ENCODE data around the gene PUS10. TPM values are rescaled to one million over a fixed set of nuclear protein-coding genes. Genes with fewer than 3 reads are reported as not detected.
A peak's percentile ranks its signal among the peaks of the same experiment; 100 is the strongest.

PUS10 gene
- total and polyA plus RNA-seq, 2 donors, result 6.2 to 10.4 TPM

GRCh38 chr2:60966507-60967405 lies 51.3 kb downstream of the PUS10 start:
- Histone ChIP-seq H3K4me1 (ENCODE audit: control insufficient read depth in 2 of 2, insufficient read depth in 2 of 2, low read length in 2 of 2) (no peaks in the 10 kb centered on the region), H3K27ac (ENCODE audit: low read depth in 1 of 2, low read length in 1 of 2) (no peak overlapping the region), H3K4me3 (ENCODE audit: low read length in 2 of 2) (no peak overlapping the region), H3K27me3 (ENCODE audit: control insufficient read depth in 2 of 2, insufficient read depth in 1 of 2, low read length in 1 of 2) (no peaks in the 10 kb centered on the region), H3K36me3 (ENCODE audit: control insufficient read depth in 2 of 2, insufficient read depth in 2 of 2, low read length in 1 of 2) (peaks cover 0 to 2% of the 10 kb centered on the region in 2 donors), H3K9me3 (ENCODE audit: control insufficient read depth in 2 of 2, insufficient read depth in 1 of 2, low read length in 1 of 2) (no peaks in the 10 kb centered on the region)
- 6% methylated on average over 1 of the region's 1 CpG for WGBS
- DNase-seq (ENCODE audit: low read depth in 6 of 9, low spot score in 9 of 9), result peak in 1 of 9 donors; percentile 23

- Histone ChIP-seq H3K9me3 (ENCODE audit: control insufficient read depth in 2 of 2, insufficient read depth in 1 of 2, low read length in 1 of 2) (no peaks in the 10 kb centered on the region), H3K4me1 (ENCODE audit: control insufficient read depth in 2 of 2, insufficient read depth in 2 of 2, low read length in 2 of 2) (no peaks in the 10 kb centered on the region), H3K27ac (ENCODE audit: low read depth in 1 of 2, low read length in 1 of 2) (peak overlapping the region in 1 of 2 donors; percentile 20)
These were observed 52.6 kb downstream of the PUS10 start for GRCh38 chr2:60965499-60965785.

GRCh38 chr2:60964651-60965498 lies 53.2 kb downstream of the PUS10 start:
- Histone ChIP-seq H3K9me3 (ENCODE audit: control insufficient read depth in 2 of 2, insufficient read depth in 1 of 2, low read length in 1 of 2) (no peaks in the 10 kb centered on the region), H3K36me3 (ENCODE audit: control insufficient read depth in 2 of 2, insufficient read depth in 2 of 2, low read length in 1 of 2) (peaks cover 0 to 2% of the 10 kb centered on the region in 2 donors), H3K4me1 (ENCODE audit: control insufficient read depth in 2 of 2, insufficient read depth in 2 of 2, low read length in 2 of 2) (no peaks in the 10 kb centered on the region), H3K4me3 (ENCODE audit: low read length in 2 of 2) (no peak overlapping the region), H3K27me3 (ENCODE audit: control insufficient read depth in 2 of 2, insufficient read depth in 1 of 2, low read length in 1 of 2) (no peaks in the 10 kb centered on the region), H3K27ac (ENCODE audit: low read depth in 1 of 2, low read length in 1 of 2) (peak overlapping the region in 1 of 2 donors; percentile 20)
- 84% methylated on average over 7 of the region's 7 CpGs for WGBS
- peak; percentile 9 to 77 (median 45) for DNase-seq (ENCODE audit: low read depth in 6 of 9, low spot score in 9 of 9)

More at GRCh38 chr2:60965499-60965785, 52.6 kb downstream of the PUS10 start:
- H3K4me3 ChIP-seq (ENCODE audit: low read length in 2 of 2), result no peak overlapping the region
- H3K36me3 ChIP-seq (ENCODE audit: control insufficient read depth in 2 of 2, insufficient read depth in 2 of 2, low read length in 1 of 2), result peaks cover 0 to 2% of the 10 kb centered on the region in 2 donors
- H3K27me3 ChIP-seq (ENCODE audit: control insufficient read depth in 2 of 2, insufficient read depth in 1 of 2, low read length in 1 of 2), result no peaks in the 10 kb centered on the region
- DNase-seq (ENCODE audit: low read depth in 6 of 9, low spot score in 9 of 9), result no peak

- Histone ChIP-seq H3K36me3 (ENCODE audit: control insufficient read depth in 2 of 2, insufficient read depth in 2 of 2, low read length in 1 of 2) (peaks cover 0 to 2% of the 10 kb centered on the region in 2 donors), H3K9me3 (ENCODE audit: control insufficient read depth in 2 of 2, insufficient read depth in 1 of 2, low read length in 1 of 2) (no peaks in the 10 kb centered on the region), H3K4me3 (ENCODE audit: low read length in 2 of 2) (no peak overlapping the region), H3K27ac (ENCODE audit: low read depth in 1 of 2, low read length in 1 of 2) (no peak overlapping the region), H3K27me3 (ENCODE audit: control insufficient read depth in 2 of 2, insufficient read depth in 1 of 2, low read length in 1 of 2) (no peaks in the 10 kb centered on the region), H3K4me1 (ENCODE audit: control insufficient read depth in 2 of 2, insufficient read depth in 2 of 2, low read length in 2 of 2) (peaks cover 0 to 2% of the 10 kb centered on the region in 2 donors)
- no peak for DNase-seq (ENCODE audit: low read depth in 6 of 9, low spot score in 9 of 9)
These were observed 54.9 kb downstream of the PUS10 start for GRCh38 chr2:60963190-60963589.

GRCh38 chr2:60962528-60962927 lies 55.5 kb downstream of the PUS10 start:
- no peak overlapping the region for H3K4me3 ChIP-seq (ENCODE audit: low read length in 2 of 2)
- H3K27me3 ChIP-seq (ENCODE audit: control insufficient read depth in 2 of 2, insufficient read depth in 1 of 2, low read length in 1 of 2), result no peaks in the 10 kb centered on the region
- 94% methylated on average over 2 of the region's 2 CpGs for WGBS
- DNase-seq (ENCODE audit: low read depth in 6 of 9, low spot score in 9 of 9), result no peak
- H3K36me3 ChIP-seq (ENCODE audit: control insufficient read depth in 2 of 2, insufficient read depth in 2 of 2, low read length in 1 of 2), result peaks cover 0 to 2% of the 10 kb centered on the region in 2 donors
- H3K4me1 ChIP-seq (ENCODE audit: control insufficient read depth in 2 of 2, insufficient read depth in 2 of 2, low read length in 2 of 2), result peaks cover 0 to 2% of the 10 kb centered on the region in 2 donors
- H3K9me3 ChIP-seq (ENCODE audit: control insufficient read depth in 2 of 2, insufficient read depth in 1 of 2, low read length in 1 of 2), result no peaks in the 10 kb centered on the region
- no peak overlapping the region for H3K27ac ChIP-seq (ENCODE audit: low read depth in 1 of 2, low read length in 1 of 2)

- Histone ChIP-seq H3K4me1 (ENCODE audit: control insufficient read depth in 2 of 2, insufficient read depth in 2 of 2, low read length in 2 of 2) (peaks cover 0 to 2% of the 10 kb centered on the region in 2 donors), H3K4me3 (ENCODE audit: low read length in 2 of 2) (no peak overlapping the region), H3K27me3 (ENCODE audit: control insufficient read depth in 2 of 2, insufficient read depth in 1 of 2, low read length in 1 of 2) (no peaks in the 10 kb centered on the region), H3K36me3 (ENCODE audit: control insufficient read depth in 2 of 2, insufficient read depth in 2 of 2, low read length in 1 of 2) (peaks cover 0 to 2% of the 10 kb centered on the region in 2 donors), H3K27ac (ENCODE audit: low read depth in 1 of 2, low read length in 1 of 2) (no peak overlapping the region), H3K9me3 (ENCODE audit: control insufficient read depth in 2 of 2, insufficient read depth in 1 of 2, low read length in 1 of 2) (no peaks in the 10 kb centered on the region)
- DNase-seq (ENCODE audit: low read depth in 6 of 9, low spot score in 9 of 9), result no peak
- 97% methylated on average over 4 of the region's 4 CpGs for WGBS
These were observed 56.6 kb downstream of the PUS10 start for GRCh38 chr2:60961457-60961856.

- no peak for DNase-seq (ENCODE audit: low read depth in 6 of 9, low spot score in 9 of 9)
- Histone ChIP-seq H3K9me3 (ENCODE audit: control insufficient read depth in 2 of 2, insufficient read depth in 1 of 2, low read length in 1 of 2) (no peaks in the 10 kb centered on the region), H3K4me1 (ENCODE audit: control insufficient read depth in 2 of 2, insufficient read depth in 2 of 2, low read length in 2 of 2) (peaks cover 0 to 2% of the 10 kb centered on the region in 2 donors), H3K36me3 (ENCODE audit: control insufficient read depth in 2 of 2, insufficient read depth in 2 of 2, low read length in 1 of 2) (peaks cover 0 to 2% of the 10 kb centered on the region in 2 donors), H3K27ac (ENCODE audit: low read depth in 1 of 2, low read length in 1 of 2) (no peak overlapping the region), H3K27me3 (ENCODE audit: control insufficient read depth in 2 of 2, insufficient read depth in 1 of 2, low read length in 1 of 2) (no peaks in the 10 kb centered on the region), H3K4me3 (ENCODE audit: low read length in 2 of 2) (no peak overlapping the region)
- WGBS, result 97% methylated on average over 1 of the region's 1 CpG
These were observed 57.3 kb downstream of the PUS10 start for GRCh38 chr2:60960706-60961105.

GRCh38 chr2:60959501-60959900 lies 58.6 kb downstream of the PUS10 start:
- Histone ChIP-seq H3K27ac (ENCODE audit: low read depth in 1 of 2, low read length in 1 of 2) (no peak overlapping the region), H3K36me3 (ENCODE audit: control insufficient read depth in 2 of 2, insufficient read depth in 2 of 2, low read length in 1 of 2) (peaks cover 0 to 2% of the 10 kb centered on the region in 2 donors), H3K4me3 (ENCODE audit: low read length in 2 of 2) (no peak overlapping the region), H3K9me3 (ENCODE audit: control insufficient read depth in 2 of 2, insufficient read depth in 1 of 2, low read length in 1 of 2) (no peaks in the 10 kb centered on the region), H3K4me1 (ENCODE audit: control insufficient read depth in 2 of 2, insufficient read depth in 2 of 2, low read length in 2 of 2) (peaks cover 0 to 2% of the 10 kb centered on the region in 2 donors), H3K27me3 (ENCODE audit: control insufficient read depth in 2 of 2, insufficient read depth in 1 of 2, low read length in 1 of 2) (no peaks in the 10 kb centered on the region)
- 95% methylated on average over 7 of the region's 7 CpGs for WGBS
- no peak for DNase-seq (ENCODE audit: low read depth in 6 of 9, low spot score in 9 of 9)

- no peaks in the 10 kb centered on the region for H3K9me3 ChIP-seq (ENCODE audit: control insufficient read depth in 2 of 2, insufficient read depth in 1 of 2, low read length in 1 of 2)
- 94% methylated on average over 3 of the region's 3 CpGs for WGBS
- H3K4me1 ChIP-seq (ENCODE audit: control insufficient read depth in 2 of 2, insufficient read depth in 2 of 2, low read length in 2 of 2), result peaks cover 0 to 2% of the 10 kb centered on the region in 2 donors
- H3K27ac ChIP-seq (ENCODE audit: low read depth in 1 of 2, low read length in 1 of 2), result peak overlapping the region in 1 of 2 donors; percentile 36
- no peaks in the 10 kb centered on the region for H3K27me3 ChIP-seq (ENCODE audit: control insufficient read depth in 2 of 2, insufficient read depth in 1 of 2, low read length in 1 of 2)
- H3K4me3 ChIP-seq (ENCODE audit: low read length in 2 of 2), result no peak overlapping the region
- H3K36me3 ChIP-seq (ENCODE audit: control insufficient read depth in 2 of 2, insufficient read depth in 2 of 2, low read length in 1 of 2), result peaks cover 0 to 6% of the 10 kb centered on the region in 2 donors
- DNase-seq (ENCODE audit: low read depth in 6 of 9, low spot score in 9 of 9), result no peak
These were observed 59.3 kb downstream of the PUS10 start for GRCh38 chr2:60958800-60959199.

All from thymus (tissue), 11 donors.